GM18502 (cell line): Measurements from ENCODE around the gene COPZ1.
A peak's percentile ranks its signal among the peaks of the same experiment; 100 is the strongest.

ENCODE experiments used
- ATAC-seq: cut with Tn5 transposase; IDR thresholded peaks from one replicate; pipeline ENCODE4 v1.9.1; 2021; ENCODE audit warnings: mild to moderate bottlenecking; ENCODE audit not compliant: unreplicated experiment, poor library complexity

The COPZ1 gene

DNA sequence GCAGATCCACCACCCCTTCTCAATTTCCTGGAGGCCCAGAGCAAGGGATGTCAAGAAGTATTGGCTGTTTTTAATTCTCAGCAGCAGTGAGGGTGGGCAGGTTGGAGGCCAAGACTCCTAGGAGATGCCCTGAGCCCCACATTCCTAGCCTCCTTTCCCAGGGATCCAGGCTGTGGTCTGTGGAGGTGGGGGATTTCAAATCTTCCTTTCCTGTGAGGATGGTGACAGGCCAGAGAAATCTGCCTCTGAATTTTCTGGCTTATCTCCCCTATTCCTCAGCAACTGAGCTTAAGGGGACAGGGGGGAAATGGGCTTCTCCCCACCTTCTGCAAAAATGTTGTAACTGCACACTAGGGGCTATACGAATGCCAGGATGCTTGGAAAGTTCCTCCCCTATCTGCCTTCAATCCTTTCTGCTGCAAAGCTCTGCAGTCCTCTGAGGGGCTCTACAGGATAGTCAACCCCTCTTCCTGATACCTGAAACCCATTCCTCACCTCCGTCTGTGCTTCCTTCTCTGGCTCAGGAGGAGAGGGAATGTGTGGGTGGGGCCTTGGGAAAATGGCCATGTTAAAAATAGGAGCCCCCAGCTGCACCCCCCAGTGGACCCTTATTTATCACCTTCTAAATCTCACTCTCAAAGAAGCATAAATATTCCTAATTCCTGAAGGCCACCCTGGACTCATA, 32.7 kb downstream of the COPZ1 start:
- no peak for ATAC-seq

DNA sequence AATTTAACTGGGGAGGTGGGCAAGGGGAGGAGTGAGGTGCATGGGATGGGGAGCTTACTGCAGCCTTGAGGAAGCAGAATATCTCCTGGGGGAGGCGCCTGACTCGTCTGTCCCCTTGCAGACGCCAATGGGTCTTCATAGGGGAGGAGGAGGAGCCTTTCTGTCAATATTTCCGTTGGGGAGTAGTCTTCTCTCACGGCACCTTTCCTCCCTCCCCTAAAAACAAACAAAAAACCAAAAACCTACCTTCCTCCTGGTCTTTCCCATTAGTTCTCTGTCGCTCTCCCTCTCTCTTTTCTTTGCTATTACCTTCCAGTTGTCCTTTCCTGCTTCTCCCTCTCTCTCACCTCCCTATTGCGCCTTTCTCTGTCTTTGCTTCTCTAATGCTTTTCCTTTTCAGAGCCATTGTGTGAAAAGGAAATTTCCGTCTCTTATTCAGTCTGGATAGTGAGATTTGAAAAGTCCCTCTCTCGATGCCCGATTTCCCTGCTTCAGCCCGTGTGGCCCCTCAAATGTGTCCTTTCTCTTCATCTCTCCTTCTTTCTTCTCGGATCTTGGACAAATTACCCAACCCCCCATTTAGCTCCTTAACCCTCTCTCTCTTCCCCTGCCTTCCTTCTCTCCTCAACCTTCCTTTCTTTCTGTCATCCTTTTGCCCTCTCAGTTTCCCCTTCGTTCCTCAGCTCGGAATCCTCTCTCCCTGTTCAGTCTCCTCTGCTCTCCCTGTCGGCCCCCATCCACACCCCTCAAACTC, 33.4 kb downstream of the COPZ1 start:
- ATAC-seq, result no peak

DNA sequence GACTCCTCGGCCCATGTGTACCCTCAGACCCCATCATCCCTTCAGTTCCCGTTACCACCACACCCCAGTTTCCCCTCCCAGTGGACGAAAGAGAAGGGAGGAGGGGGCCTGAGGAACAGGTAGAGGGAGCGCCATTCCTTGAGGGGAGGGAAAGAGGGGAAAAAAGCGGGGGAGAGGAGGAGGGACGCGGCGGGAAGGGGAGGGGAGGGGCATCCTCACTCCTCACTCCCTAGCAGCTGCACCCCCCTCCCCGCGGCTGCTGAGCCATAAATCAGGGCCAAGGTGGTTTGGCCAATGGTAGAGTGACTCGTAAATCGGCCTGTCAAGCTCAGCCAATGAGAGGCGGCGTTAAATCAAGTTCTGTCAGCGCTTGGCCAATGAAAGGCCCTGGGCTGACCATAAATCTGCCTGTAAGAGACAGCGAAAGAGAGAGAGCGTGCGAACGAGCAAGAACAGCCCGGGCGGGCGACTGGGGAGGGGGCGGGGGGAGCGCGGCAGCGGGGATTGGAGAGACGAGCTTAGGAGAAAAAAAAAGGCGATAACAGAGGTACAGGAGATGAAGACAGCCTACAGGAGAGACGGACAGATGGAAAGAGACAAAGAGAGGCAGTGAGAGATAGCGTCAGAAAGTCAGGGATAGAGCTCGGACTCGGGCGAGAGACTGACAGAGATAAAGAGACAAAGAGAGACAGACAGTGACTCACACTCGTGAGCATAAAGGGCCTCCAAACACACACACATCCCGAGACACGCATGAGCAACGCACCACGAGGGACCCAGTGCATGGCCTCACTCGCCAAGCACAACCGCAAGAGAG, 34.2 kb downstream of the COPZ1 start:
- ATAC-seq, result peak; percentile 96

DNA sequence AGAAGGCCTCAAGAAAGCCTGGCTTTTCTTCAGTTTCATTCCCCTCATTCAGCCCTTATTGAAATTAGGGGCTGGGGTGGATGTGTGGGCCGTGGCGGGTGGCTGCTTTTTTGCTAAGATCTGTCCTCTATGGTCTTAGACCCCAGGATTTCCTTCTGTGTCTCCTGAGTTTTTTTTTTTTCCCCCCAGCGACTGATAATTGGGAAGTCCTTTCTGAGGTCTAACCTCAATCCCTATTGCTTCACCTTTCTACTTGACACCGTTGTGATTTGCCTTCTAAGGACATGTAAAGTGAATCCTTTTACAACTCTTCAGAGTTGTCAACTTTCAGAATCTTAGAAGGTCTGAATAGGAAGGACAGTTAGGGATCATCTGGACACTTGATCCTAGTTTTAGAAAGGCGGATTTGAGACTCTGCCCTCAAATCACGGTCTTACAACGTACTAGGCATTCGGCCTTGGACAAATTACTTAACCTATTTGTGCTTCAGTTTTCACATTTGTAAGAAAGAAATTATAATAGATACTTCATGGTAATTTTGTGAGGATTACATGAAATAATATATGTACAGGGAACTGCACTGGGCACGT, 34.9 kb downstream of the COPZ1 start:
- no peak for ATAC-seq

DNA sequence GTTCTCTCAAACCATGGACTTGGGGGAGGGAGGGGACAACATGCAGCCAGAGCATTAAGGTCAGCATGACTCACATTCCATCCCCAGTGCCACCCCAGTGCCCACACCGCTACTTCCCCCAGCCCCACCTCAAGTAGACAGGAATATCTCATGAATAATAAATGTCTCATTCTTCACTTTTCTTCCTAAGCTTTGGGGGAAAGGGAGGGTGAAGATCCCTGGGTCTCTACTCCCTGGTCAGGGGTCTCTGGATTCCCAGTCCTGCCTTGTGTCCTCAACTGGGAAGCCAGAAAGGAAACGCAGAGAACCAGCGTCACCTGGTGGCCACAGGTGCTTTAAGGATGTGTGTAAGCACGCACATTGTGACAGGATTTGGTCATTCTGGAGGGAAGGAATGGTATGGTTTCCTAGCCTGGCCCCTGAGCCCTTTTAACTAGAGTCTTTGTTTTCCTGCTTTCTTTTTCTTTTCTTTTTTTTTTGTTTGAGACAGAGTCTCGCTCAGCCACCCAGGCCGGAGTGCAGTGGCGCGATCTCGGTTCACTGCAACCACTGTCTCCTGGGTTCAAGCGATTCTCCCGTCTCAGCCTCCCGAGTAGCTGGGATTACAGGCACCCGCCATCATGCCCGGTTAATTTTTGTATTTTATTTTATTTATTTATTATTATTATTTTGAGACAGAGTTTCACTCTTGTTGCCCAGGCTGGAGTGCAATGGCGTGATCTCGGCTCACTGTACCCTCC, 36.0 kb downstream of the COPZ1 start:
- ATAC-seq, result no peak

DNA sequence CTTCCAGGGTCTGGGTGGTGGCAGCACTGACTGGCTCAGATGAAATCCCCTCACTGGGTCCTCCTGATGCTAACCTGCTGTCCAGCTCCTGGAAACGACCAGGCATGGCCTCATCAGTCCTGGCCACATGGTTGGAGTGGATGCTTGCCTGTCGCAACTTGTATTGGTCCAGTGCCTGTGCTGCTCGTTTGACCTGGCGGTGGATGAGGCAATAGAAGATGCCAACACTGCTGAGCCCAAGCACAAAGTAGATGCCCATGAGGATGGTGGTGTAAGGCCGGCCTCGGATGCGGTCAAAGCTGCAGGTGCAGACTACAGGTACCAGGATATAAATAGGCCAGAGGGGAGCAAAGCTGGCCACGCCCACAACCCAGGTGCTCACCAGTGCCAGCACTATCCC, 38.1 kb downstream of the COPZ1 start:
- ATAC-seq, result no peak

DNA sequence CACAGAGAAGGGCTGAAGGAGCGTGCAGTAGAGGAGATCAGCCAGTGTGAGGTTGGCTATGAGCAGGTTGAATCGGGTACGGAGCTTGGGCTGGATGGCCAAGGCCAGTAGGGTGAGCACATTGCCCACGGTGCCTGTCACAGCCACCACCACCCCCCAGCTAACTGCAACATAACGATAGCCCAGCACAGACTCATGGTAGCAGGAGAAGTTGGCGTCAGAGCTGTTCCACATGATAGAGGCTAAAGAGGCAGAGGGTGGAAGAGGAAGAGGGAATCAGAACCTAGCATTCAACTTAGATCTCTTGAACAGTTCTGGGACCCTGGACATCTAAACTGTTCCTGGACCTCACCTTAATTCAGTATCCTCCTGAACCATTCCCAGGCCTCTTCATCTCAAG, 38.7 kb downstream of the COPZ1 start:
- ATAC-seq, result no peak

DNA sequence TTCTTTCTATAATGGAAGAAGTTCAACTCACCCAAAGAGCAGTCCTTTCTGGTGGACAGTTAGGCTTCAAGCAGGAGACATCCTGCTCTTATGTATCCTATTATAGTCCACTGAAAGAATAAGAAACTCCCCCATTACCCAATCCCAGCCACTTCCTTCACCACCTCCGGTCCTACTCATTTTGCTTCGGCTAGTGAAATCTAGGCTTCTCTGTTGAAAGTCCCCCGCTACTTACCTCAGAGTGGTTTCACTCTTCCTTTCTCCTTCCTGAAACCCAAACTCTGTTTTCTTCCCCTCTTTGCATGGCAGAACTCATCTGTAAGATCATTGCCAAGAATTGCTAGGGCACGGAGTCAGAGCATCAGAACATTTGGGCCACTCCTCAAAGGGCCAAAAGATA, 39.5 kb downstream of the COPZ1 start, which contains the start of gene GPR84:
GPR84 (minus strand) TSS at position 74 of the 400 bp plus-strand sequence. CDS start 635 bp downstream, outside the sequence.
- ATAC-seq, result peak; percentile 51

DNA sequence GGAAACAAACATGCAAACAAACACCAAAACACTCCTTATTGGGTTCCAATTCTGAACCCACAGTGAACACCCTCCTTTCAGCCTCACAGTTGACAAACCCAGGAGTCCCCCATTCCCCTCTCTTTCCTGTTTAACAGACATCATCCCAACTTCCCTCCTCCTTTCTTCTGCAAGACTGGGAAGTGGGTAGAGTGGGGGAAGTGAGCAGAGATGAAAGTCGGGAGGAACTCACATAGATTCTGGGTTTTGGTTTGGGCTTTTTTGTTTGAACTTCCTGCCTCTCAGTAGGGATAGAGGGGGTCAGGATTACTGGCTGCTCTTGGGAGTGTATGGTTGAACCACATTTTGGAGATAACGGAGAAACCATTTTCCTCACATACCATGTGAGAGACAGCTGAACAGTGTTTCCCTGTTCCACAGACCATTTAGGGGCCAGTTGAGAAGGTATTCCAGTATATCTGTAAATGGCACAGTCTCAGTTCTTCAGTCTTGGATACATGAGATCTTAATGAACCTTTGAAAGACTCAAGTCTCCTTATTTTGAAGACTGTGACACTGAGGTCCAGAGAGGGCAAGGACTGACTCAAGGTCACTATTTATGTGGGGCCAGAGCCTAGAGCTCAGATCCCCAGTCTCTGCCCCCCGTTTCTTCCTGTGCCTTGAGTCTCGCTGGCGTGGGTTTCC, 43.2 kb downstream of the COPZ1 start:
- ATAC-seq, result peak; percentile 32

DNA sequence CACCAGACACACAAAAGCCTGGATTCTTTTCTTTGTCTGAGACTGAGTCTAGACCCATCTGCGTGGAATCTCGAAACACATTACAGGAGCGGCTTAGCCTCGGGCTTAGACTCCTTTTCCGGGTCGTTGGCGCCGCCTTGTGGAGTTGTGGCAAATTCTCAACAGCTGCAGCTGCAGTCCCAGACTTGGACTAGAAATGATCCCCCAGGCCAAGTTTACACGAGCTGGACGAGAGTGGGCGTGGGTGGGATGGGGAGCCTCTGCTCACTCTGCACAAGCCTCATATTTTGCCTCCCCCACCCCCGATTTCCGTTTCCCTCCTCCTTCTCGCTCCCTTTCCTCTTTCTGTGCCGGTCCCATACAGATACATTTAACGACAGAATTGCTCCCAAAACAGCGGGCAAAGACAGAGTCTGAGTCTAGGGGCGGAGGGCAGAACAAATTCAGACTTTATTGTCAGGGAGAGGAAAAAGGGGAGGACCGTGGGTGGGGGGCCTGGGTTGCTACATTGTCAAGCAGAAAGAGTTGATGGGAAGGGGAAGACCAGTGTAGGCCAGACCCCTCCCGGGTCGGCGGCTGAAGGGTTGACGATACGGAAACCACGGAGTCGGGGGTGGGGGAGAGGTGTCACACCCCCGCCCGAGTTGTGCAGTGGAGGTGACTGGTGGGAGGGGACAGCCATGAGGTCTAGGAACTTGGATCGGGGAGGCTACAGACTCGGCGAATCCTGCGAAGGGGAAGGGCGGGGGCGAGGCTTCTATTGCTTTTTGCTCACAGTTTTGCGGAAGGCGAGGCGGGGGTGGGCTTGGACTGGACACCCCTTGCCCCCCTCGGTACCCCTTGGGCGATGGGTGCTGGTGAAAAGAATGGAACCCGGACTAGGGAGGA, 44.0 kb downstream of the COPZ1 start:
- peak; percentile 77 for ATAC-seq

DNA sequence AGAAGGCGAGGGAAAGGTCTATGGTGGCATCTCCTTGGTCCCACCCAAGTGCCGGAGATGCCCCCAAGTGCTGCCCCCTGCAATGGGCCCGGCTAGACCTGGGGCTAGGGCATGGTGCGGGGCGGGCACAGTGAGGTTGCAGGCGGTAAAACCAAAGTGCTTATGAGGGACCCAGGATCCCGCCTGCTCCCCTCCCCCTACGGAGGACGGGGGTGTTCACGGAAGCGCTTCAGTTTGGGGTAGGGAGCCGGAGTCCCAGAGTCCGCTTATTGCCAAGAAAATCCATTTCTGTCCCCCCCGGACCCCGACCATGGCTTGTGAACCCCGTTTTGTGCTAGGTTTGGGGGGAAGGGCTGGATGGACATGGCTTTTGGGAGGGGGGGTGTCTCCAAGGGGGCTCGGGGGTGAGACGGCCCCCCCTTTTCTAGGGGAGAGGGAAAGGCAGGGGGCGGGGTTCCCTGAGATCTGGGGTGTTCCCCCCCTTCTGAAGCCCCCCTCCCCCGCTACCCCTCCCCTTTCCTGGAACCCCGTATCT, 44.7 kb downstream of the COPZ1 start:
- ATAC-seq, result no peak

DNA sequence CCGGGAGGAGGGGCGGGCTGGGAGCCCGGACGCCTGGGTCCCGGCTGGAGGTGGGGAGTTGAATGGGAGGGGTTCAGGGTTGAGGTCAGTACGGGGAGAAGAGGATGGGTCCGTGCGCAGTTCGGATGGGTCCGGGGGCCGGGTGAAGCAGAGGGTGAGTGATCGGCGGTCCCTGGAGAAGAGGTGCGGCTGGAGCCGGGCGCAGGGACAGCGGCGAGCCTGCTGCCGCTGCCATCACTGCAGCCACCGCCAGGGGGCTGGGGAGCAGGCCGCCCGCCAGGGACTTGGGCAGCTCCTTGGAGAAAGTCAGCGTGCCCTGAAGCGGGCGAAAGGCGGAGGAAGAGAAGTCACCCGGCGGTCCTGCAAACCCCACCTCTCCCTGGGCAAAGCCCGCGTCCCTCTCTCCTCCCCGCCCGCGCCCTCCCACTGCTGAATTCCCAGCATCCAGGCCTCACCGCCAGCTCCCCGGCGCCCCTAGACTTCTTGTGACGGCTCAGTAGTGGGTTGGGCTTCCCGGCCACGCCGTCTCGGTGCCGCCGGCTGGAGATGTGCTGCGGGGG, 45.3 kb downstream of the COPZ1 start:
- ATAC-seq, result no peak

DNA sequence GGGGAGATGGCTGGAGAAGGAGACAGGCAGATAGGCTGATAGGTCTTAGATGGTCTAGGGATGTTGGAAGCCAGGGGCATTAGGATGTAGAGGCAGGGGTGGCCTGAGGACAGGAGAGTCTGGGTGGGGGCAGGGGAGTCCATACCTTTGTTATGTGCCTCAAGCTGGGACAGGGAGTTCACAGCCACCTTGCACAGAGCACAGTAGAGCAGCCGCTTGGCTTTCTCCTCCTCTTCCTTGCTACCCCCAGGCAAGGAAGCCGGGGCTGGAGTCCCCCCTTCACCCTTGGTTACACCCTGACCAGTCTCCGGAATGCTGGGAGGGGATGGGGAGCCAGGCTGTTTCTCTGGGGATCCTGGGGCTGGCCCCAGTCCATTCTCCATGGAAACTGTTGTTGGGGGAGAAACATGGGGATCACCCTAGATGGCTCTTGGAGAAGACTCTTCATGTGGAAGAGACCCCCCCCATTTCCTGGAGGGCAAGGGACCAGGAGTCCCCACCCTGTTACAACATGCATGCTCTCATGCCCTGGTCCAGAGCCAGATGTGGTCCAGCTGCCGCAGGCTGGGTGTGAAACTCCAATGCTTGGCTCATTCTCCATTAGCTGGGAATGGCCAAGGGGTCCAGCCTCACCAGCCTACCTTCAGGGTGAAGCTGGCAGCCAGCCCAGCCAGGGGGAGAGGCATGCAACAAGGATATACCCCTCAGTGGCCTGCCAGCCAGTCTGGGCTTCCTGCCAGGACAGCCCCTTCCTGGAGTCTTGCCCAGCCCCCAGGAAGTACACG, 46.6 kb downstream of the COPZ1 start:
- no peak for ATAC-seq

DNA sequence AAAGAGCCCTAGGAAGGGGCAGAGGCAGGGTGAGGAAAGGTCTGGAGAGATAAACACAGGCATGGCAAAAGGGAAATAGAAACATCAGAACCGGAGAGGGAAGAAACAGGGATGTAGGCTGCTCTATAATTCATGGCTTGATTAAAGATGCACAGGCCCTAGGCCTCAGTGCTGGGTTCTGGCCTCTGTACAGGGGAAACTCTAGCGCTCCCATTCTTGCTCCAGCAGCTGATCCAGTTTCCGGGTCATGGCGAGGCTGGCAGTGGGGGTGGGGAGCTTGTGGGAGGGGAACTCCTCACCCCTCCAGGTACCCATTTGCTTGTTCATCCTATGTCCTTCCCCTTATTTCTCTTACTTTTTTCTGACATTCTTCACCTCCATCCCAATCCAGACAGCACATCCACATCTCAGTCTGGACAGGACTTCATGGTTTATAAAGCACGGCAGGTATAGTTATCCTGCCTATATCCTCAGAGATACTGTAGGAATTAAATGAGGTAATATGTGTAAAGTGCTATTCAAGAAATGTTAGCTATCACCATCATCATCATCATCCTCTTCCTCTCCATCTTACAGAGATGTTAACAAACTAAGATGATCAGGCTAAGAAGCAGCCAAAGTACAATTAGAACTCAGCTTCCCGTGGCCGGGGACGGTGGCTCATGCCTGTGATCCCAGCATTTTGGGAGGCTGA, 47.3 kb downstream of the COPZ1 start:
- ATAC-seq, result no peak

DNA sequence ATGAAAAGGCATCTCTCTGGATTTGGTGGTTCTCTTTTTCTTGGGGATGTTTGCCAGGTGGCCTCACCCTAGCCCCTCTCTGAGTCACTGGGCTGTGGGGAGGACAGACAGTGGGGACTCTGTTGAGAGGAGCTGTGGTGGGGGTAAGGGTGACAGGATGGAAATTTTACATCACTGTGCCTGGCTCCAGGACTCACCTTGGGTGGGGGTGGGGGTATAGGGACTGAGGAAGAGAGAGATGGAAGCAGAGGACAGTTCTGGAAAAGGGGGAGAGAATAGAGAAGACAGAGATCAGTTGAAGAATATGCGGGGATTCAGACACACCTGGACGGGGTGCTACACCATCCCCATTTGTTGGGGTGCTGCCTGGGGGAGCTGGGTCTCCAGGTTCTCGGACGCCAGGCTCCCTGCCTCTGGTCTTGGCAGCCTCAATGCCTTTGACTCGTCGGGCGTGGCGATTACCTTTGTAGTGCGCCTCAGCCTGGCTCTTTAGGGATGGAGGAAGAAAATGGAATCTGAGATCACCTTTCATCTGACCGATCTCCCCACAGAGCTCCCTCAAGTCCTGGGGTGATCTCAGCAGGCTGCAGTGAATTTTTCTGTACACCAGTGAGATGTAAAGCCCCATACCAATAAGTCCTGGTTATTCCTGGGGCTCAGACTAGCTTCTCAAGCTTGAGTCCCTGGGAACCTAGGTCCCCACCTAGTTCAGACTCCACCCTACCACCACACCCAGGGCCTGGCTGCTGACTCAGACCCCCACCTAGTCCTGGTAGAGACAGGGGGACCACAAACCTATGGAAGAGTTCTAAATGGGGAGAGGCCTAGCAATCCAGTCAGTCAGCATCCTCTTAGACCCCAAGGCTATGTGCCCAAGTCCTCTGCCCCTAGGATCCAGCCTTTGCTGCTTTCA, 49.0 kb downstream of the COPZ1 start:
- ATAC-seq, result no peak
